ENCODE measurements around the gene GOLGA2.

GOLGA2 gene

GRCh38 chr9:128304136-128304970, 28.5 kb upstream of the GOLGA2 start:
- no peak for DNase-seq (ENCODE audit: low read depth)
- no peak for TF ChIP-seq CTCF (conservative IDR thresholded peaks at IDR 0.05; ENCODE audit: low read depth, low read length)

GRCh38 chr9:128298535-128299482, 23.0 kb upstream of the GOLGA2 start:
- no peak for TF ChIP-seq CTCF (conservative IDR thresholded peaks at IDR 0.05; ENCODE audit: low read depth, low read length)
- no peak for DNase-seq (ENCODE audit: low read depth)
- H3K4me3 ChIP-seq (ENCODE audit: low read length) = no peak overlapping the region

More at GRCh38 chr9:128304136-128304970, 28.5 kb upstream of the GOLGA2 start:
- no peak overlapping the region for H3K4me3 ChIP-seq (ENCODE audit: low read length)

- TF ChIP-seq CTCF (conservative IDR thresholded peaks at IDR 0.05; ENCODE audit: low read depth, low read length) = no peak
- no peak for DNase-seq (ENCODE audit: low read depth)
- no peak overlapping the region for H3K4me3 ChIP-seq (ENCODE audit: low read length)
Measured at GRCh38 chr9:128297221-128297773, 21.5 kb upstream of the GOLGA2 start.

GRCh38 chr9:128296340-128297220, 20.8 kb upstream of the GOLGA2 start:
- no peak for DNase-seq (ENCODE audit: low read depth)
- TF ChIP-seq CTCF (conservative IDR thresholded peaks at IDR 0.05; ENCODE audit: low read depth, low read length) = no peak
- no peak overlapping the region for H3K4me3 ChIP-seq (ENCODE audit: low read length)

- DNase-seq (ENCODE audit: low read depth) = no peak
- no peak overlapping the region for H3K4me3 ChIP-seq (ENCODE audit: low read length)
- TF ChIP-seq CTCF (conservative IDR thresholded peaks at IDR 0.05; ENCODE audit: low read depth, low read length) = no peak
Measured at GRCh38 chr9:128294142-128294541, 18.3 kb upstream of the GOLGA2 start.

- H3K4me3 ChIP-seq (ENCODE audit: low read length) = no peak overlapping the region
- TF ChIP-seq CTCF (conservative IDR thresholded peaks at IDR 0.05; ENCODE audit: low read depth, low read length) = no peak
- no peak for DNase-seq (ENCODE audit: low read depth)
Measured at GRCh38 chr9:128293091-128293490, 17.3 kb upstream of the GOLGA2 start.
